ENCODE data around the gene UGT1A8.

The UGT1A8 gene

DNA sequence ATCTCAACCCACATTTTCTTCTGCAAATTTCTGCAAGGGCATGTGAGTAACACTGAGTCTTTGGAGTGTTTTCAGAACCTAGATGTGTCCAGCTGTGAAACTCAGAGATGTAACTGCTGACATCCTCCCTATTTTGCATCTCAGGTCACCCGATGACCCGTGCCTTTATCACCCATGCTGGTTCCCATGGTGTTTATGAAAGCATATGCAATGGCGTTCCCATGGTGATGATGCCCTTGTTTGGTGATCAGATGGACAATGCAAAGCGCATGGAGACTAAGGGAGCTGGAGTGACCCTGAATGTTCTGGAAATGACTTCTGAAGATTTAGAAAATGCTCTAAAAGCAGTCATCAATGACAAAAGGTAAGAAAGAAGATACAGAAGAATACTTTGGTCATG, 150.6 kb downstream of the UGT1A8 start:
- DNase-seq (ENCODE audit: low read depth) = no peak

DNA sequence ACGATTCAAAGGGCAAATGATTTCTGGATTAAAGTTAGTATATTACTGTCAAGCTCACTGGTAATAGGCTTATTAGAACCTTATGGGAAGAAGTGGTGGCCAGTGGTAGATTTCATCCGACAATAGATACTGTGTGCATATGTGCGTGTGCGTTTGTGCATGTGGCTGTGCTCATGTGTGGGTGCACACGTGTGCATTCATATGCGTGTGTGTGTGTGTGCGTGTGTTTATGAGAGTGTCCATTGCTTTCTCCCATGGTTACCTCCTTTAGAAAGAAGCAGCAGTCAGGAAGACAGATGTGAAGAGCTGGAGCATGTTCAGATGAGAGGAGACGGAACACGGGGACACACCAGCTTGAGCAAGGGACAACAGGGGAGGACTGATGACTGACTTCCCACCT, 151.8 kb downstream of the UGT1A8 start:
- DNase-seq (ENCODE audit: low read depth) = no peak

DNA sequence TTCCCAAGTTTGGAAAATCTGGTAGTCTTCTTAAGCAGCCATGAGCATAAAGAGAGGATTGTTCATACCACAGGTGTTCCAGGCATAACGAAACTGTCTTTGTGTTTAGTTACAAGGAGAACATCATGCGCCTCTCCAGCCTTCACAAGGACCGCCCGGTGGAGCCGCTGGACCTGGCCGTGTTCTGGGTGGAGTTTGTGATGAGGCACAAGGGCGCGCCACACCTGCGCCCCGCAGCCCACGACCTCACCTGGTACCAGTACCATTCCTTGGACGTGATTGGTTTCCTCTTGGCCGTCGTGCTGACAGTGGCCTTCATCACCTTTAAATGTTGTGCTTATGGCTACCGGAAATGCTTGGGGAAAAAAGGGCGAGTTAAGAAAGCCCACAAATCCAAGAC, 154.7 kb downstream of the UGT1A8 start:
- no peak for DNase-seq (ENCODE audit: low read depth)

- DNase-seq (ENCODE audit: low read depth) = no peak
These were observed 155.2 kb downstream of the UGT1A8 start for GRCh38 chr2:233772583-233772982.

DNA sequence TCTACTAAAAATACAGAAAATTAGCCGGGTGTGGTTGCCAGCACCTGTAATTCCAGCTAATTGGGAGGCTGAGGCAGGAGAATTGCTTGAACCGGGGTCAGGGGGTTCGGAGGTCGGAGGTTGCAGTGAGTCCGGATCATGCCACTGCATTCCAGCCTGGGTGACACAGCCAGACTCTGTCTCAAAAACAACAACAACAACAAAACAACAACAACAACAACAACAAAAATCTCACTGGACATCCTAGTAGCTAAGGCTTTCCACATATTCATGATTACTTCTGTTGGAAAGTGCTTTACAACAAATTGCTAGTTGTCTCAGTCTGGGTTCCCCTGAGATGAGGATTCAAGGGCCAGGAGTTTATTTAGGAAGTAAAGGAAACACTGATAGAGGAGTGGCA, 156.4 kb downstream of the UGT1A8 start:
- no peak for DNase-seq (ENCODE audit: low read depth)

DNA sequence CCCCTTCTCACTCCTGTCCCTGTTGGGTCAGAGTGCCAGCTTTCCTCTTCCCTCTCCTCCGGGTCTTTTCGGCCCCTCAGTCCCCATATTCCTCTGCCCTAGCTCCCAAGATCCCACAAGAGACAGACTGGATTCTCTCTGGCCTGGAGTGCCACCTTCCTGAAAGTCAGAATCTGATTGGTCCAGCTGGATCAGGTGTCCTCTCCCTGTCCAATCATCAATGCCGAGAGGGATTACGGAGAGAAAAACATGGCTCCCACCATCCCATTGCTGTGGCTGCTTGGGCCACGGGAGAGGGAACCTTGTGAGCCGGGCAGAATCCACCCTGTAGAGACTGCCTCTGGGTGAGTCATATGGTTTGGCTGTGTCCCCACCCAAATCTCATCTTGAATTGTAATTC, 158.0 kb downstream of the UGT1A8 start:
- no peak for DNase-seq (ENCODE audit: low read depth)

DNA sequence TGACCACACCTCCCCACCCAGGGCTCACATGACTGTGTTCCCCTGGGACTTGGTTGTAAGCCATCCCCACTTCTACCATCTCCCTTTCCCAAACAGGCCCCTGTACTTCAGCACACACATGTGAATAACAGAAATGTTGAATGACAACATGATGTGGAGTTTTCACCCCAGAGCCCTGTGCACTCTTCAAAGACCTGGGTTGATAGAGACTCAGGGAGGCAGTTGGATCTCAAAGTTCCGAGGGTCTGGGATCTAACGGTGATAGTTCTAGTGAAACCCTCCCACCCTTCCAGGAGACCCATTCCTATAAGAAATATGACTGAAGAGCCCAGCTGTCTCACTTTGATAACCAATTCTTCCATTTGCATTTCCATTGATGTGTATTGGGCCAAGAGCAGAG, 160.6 kb downstream of the UGT1A8 start, which contains the start of gene MROH2A:
MROH2A (plus strand) TSS at position 301 of the 400 bp plus-strand sequence. CDS start 1,029 bp downstream, outside the sequence.
- no peak for DNase-seq (ENCODE audit: low read depth)

DNA sequence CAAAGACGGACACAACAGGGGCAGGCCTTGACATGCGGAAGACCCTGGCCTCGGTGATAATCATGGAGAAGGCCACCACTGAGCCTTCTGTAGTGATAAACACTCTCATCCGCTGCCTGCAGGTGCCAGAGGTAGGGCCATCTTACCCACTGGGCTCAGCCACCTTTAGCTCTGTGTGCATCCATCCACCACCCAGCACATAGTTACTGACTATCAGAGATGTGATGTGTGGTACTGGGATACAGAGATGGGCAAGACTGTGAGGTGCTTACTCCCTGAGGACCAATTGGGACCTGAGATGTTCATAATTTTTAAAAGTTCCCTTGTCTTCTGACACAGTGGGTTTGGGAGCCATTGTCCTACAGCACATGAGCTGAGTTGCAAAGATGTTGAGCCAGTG, 162.3 kb downstream of the UGT1A8 start:
- no peak for DNase-seq (ENCODE audit: low read depth)

- DNase-seq (ENCODE audit: low read depth) = no peak
These were observed 163.3 kb downstream of the UGT1A8 start for GRCh38 chr2:233780771-233781170.

- DNase-seq (ENCODE audit: low read depth) = no peak
These were observed 172.1 kb downstream of the UGT1A8 start for GRCh38 chr2:233789554-233789953.

GRCh38 chr2:233791151-233791882, 173.9 kb downstream of the UGT1A8 start:
- no peak for DNase-seq (ENCODE audit: low read depth)

DNA sequence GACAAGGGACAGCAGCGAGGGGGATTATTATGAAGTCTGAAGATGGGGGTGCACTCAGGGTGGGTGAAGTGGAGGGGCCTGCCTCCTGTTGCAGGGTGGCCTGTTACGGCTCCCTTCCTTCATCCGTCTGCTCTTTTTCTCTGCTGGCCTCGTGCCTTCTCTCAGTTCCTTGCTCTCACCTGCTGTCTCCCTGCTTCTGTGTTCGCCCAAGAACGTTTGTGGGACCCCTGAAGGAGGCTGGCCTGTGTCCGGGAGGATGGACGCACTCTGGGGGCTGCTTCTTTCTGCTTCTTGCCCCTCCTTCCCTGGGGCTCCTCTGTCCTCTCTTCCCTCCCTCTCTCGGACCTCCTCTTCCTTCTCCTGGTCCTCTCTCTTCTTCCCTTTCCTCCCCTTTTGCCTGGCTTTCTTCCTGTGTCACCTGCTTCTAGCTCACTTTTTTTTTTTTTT, 174.5 kb downstream of the UGT1A8 start:
- no peak for DNase-seq (ENCODE audit: low read depth)

DNA sequence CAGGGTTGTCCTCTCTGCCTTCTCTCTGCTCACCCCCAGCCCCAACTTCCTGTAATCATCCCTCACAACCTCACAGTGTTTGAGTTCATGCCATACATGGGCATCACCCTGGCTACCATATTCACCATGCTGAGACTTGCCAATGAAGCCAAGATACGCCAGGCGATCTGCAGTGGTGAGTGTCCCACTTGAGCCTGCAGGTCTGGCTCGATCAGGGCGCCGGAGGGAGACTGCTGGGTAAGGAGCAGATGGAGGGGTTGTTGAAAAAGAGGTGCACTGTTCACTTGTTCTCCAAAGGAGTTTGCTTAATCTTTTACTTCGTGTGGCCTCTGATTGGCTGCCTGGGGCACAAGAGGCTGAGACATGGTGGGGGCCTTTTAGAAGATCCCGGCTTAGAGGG, 175.3 kb downstream of the UGT1A8 start:
- no peak for DNase-seq (ENCODE audit: low read depth)

GRCh38 chr2:233793465-233794127, 176.2 kb downstream of the UGT1A8 start:
- no peak for DNase-seq (ENCODE audit: low read depth)

DNA sequence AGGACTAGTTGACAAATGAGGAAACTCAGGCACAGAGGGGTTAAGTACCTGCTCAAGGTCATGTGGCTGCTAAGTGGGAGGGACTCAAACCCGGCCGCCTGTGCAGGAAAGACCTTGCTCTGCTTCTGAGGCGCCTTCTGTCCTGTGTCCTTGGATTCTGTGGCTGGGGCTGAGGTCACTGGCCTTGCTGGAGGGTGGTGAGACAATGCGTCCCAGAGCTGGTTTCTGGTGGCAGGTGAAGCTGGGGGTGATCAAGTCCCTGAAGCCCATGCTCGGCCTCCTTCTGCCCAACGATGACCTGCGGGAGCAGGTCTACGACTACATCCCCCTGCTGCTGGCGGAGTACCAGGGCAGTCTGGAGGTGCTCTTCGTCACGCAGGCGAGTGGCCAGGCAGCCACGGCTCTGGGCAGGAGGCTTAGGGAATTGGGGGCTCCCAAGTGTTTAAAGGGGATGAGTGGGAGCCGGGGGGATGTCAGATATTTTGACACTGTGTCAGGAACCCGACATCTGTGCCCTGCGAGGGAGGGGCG, 176.8 kb downstream of the UGT1A8 start:
- DNase-seq (ENCODE audit: low read depth) = no peak

DNA sequence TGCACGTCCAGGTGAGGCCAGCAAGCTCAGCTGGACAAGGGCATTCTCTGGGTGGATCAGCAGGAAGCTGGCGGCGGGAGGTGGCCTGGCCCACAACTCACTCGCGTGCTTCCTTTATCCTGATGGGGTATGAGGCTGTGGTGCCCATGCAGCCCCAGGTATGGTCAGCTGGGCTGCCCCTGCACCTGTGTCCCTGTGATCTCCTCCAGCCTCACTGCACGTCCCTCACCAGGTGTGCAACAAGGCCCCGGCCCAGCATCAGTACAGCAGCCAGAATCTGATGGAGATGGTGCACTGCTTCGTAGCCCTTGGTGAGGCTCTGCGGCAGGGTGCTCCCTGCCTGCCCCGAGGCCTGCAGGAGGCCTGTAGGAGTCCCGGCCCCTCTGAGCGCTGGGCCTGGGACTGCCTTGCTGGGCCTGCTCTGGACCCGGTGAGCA, 178.3 kb downstream of the UGT1A8 start:
- no peak for DNase-seq (ENCODE audit: low read depth)

- no peak for DNase-seq (ENCODE audit: low read depth)
These were observed 178.8 kb downstream of the UGT1A8 start for GRCh38 chr2:233796254-233796653.

GRCh38 chr2:233798335-233799086, 181.1 kb downstream of the UGT1A8 start:
- no peak for DNase-seq (ENCODE audit: low read depth)

DNA sequence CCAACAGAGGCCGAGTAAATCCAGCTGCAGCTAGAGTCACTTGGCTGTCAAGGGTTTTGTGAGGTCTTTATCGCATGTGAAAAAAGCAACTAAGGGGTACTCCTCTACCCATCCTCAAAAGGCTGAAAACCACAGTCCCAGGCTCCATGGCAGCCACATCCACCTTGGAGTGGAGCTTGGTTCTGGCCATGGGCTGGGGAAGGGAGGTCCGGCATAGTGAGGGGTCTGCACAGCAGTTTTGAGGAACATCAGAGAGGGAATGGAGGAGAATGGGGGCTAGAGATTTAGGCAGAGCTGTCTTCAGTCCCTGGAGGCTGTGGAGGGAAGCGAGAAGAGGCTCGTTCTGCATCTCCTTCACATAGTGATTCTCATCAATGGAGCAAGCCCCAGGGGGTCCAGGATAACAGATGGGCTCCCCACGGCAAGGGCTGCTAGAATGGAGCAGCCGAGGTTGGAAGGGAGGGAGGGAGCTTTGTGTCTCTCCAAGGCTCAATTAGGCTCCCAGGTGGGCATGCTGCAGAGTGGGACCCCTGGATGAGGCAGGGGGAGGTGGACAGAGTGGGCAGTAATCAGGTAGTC, 181.7 kb downstream of the UGT1A8 start:
- DNase-seq (ENCODE audit: low read depth) = no peak

DNA sequence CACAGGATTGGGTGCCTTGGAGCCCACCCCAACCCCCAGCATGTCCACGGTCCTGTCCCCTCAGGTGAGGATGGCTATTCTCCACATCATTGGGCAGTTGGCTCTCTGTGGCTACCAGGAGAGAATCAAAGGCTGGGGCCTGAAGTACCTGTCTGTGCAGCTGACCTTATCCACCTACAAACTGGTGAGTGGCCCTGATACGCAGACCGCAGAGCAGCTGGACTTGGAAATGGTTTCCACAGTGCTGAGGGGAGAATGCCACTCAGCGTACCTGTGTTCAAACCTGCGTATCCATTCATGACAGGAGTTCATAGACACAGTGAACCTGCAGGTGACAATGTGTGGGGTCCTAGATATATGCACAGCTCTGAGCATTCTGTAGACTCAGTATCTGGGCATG, 182.3 kb downstream of the UGT1A8 start:
- no peak for DNase-seq (ENCODE audit: low read depth)

DNA sequence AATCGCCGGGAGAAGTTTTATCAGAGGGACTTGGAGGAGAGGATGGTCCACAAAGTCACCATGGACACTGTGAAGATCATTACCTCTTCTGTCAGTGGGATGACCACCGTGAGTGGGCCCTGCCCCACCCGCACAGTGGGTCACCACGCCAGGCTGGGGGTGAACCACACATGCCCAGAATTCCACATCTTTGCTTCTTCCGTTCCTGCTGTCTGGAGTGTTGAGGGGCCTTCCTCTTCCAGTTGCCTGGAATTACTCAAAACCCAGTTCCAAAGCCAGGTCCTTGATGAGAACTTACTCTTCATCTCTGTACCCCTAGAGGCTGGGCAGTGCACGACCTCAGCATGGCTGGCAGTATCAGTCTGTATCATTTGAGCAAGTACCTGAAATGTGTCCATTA, 182.8 kb downstream of the UGT1A8 start:
- DNase-seq (ENCODE audit: low read depth) = no peak

All from ELR (cell line).